SU-DHL-6 (cell line): Measurements from ENCODE around the gene KCNC1.

Experiments
- H2AFZ ChIP-seq: fragments of 200-600 bp; sonication (generic); 2 replicates; pipeline ENCODE4 v1.6.1; 2014; ENCODE audit warnings: low read depth, mild to moderate bottlenecking, moderate library complexity, mixed read lengths, antibody characterized with exemption, low read length; ENCODE audit not compliant: severe bottlenecking
- H3F3A ChIP-seq: fragments of 200-600 bp; shearing (Covaris generic); 2 replicates; pipeline ENCODE4 v1.6.0; 2016; ENCODE audit warnings: antibody characterized with exemption, mild to moderate bottlenecking; ENCODE audit not compliant: insufficient read depth
- H3K27ac ChIP-seq: fragments of 200-600 bp; sonication (generic); 2 replicates; pipeline ENCODE4 v1.5.1; 2016; ENCODE audit warnings: low read depth, mild to moderate bottlenecking, low read length, moderate library complexity, mixed read lengths
- H3K27me3 ChIP-seq: fragments of 200-600 bp; sonication (generic), shearing (Covaris generic); 2 replicates; pipeline ENCODE4 v1.6.0; 2014; ENCODE audit warnings: mild to moderate bottlenecking, low read length
- H3K36me3 ChIP-seq: fragments of 200-600 bp; sonication (generic); 2 replicates; pipeline ENCODE4 v1.6.1; 2014; ENCODE audit warnings: mild to moderate bottlenecking, low read length, mixed read lengths
- H3K4me2 ChIP-seq: fragments of 300-600, 200-600 bp; shearing (Covaris generic), sonication (generic); 2 replicates; pipeline ENCODE4 v1.6.0; 2014; ENCODE audit warnings: low read length, low read depth, mild to moderate bottlenecking; ENCODE audit not compliant: poor library complexity, severe bottlenecking
- H3K4me3 ChIP-seq: fragments of 200-600 bp; sonication (generic); 2 replicates; pipeline ENCODE4 v1.5.1; 2014; ENCODE audit warnings: antibody characterized with exemption, low read length, mild to moderate bottlenecking, mixed read lengths; ENCODE audit not compliant: insufficient read depth, poor library complexity, severe bottlenecking
- H3K79me2 ChIP-seq: fragments of 200-600 bp; sonication (generic); 2 replicates; pipeline ENCODE4 v1.6.1; 2014; ENCODE audit warnings: mild to moderate bottlenecking, low read length, moderate library complexity; ENCODE audit not compliant: insufficient read depth
- H3K9ac ChIP-seq: fragments of 200-600 bp; sonication (generic); 2 replicates; pipeline ENCODE4 v1.7.0; 2014; ENCODE audit warnings: mild to moderate bottlenecking, low read length
- H3K9me2 ChIP-seq: fragments of 200-600 bp; sonication (generic); replicated peaks from 2 replicates; pipeline ENCODE4 v1.6.1; 2014; ENCODE audit warnings: low read length; ENCODE audit not compliant: insufficient read depth
- H3K9me3 ChIP-seq: fragments of 200-600 bp; sonication (generic); 2 replicates; pipeline ENCODE4 v1.6.1; 2014; ENCODE audit warnings: low read length, mixed read lengths; ENCODE audit not compliant: insufficient read depth
- H4K20me1 ChIP-seq: fragments of 200-600 bp; sonication (generic); 2 replicates; pipeline ENCODE4 v1.6.1; 2014; ENCODE audit warnings: low read depth, mild to moderate bottlenecking, antibody characterized with exemption, low read length, moderate library complexity, mixed read lengths
- CTCF ChIP-seq: fragments of 200-600 bp; sonication (generic); IDR thresholded peaks from one replicate; pipeline ENCODE4 v1.5.1; 2017; ENCODE audit warnings: antibody characterized with exemption, mild to moderate bottlenecking, low read length, moderate library complexity; ENCODE audit not compliant: insufficient read depth, poor library complexity, severe bottlenecking
- EZH2phosphoT487 ChIP-seq: fragments of 200-600 bp; sonication (generic), shearing (Covaris generic); conservative IDR thresholded peaks from 2 replicates; pipeline ENCODE4 v1.6.1; 2018; ENCODE audit warnings: mild to moderate bottlenecking, antibody characterized with exemption, low read length, moderate library complexity, mixed read lengths

KCNC1 gene

GRCh38 chr11:17693531-17693930 is 41.0 kb upstream of the KCNC1 start:
- no peaks in the 10 kb centered on the region for H3F3A ChIP-seq
- H3K4me2 ChIP-seq = no peak overlapping the region
- no peaks in the 10 kb centered on the region for H3K36me3 ChIP-seq
- H3K27me3 ChIP-seq = no peaks in the 10 kb centered on the region; the same call in 1 of the 2 replicates
- no peaks in the 10 kb centered on the region for H3K9me2 ChIP-seq
- H3K27ac ChIP-seq = no peak overlapping the region
- TF ChIP-seq CTCF = no peak
- TF ChIP-seq EZH2phosphoT487 = no peak
- H3K79me2 ChIP-seq = no peaks in the 10 kb centered on the region
- H3K4me3 ChIP-seq = no peak overlapping the region
- no peaks in the 10 kb centered on the region for H4K20me1 ChIP-seq
- H2AFZ ChIP-seq = no peak overlapping the region
- no peak overlapping the region for H3K9ac ChIP-seq
- no peaks in the 10 kb centered on the region for H3K9me3 ChIP-seq

GRCh38 chr11:17694494-17695110 is 40.0 kb upstream of the KCNC1 start:
- no peaks in the 10 kb centered on the region for H3K9me3 ChIP-seq
- TF ChIP-seq EZH2phosphoT487 (no peak), CTCF (no peak)

GRCh38 chr11:17695454-17696441 is 38.8 kb upstream of the KCNC1 start:
- Histone ChIP-seq H3K27me3 (no peaks in the 10 kb centered on the region), H3K4me3 (no peak overlapping the region), H3K36me3 (no peaks in the 10 kb centered on the region), H3K27ac (no peak overlapping the region), H3K9me3 (no peaks in the 10 kb centered on the region), H2AFZ (no peak overlapping the region), H3K9ac (no peak overlapping the region), H3K9me2 (no peaks in the 10 kb centered on the region), H4K20me1 (no peaks in the 10 kb centered on the region), H3F3A (no peaks in the 10 kb centered on the region), H3K79me2 (no peaks in the 10 kb centered on the region), H3K4me2 (no peak overlapping the region)
- TF ChIP-seq CTCF = no peak
- no peak for TF ChIP-seq EZH2phosphoT487

More at GRCh38 chr11:17694494-17695110, 40.0 kb upstream of the KCNC1 start:
- H3K9ac ChIP-seq = no peak overlapping the region
- H3K27me3 ChIP-seq = no peaks in the 10 kb centered on the region; the same call in 1 of the 2 replicates
- no peaks in the 10 kb centered on the region for H3F3A ChIP-seq
- H3K27ac ChIP-seq = no peak overlapping the region
- no peaks in the 10 kb centered on the region for H3K79me2 ChIP-seq
- H4K20me1 ChIP-seq = no peaks in the 10 kb centered on the region
- no peak overlapping the region for H2AFZ ChIP-seq
- H3K36me3 ChIP-seq = no peaks in the 10 kb centered on the region
- no peak overlapping the region for H3K4me2 ChIP-seq
- no peaks in the 10 kb centered on the region for H3K9me2 ChIP-seq
- no peak overlapping the region for H3K4me3 ChIP-seq
